ENCODE data around the gene BTBD6. TPM values are rescaled to one million over a fixed set of nuclear protein-coding genes. Genes with fewer than 3 reads are reported as not detected.

The BTBD6 gene
- total and polyA plus RNA-seq, 2 experiments from 2014 or later = 42.2 to 47.5 TPM

DNA sequence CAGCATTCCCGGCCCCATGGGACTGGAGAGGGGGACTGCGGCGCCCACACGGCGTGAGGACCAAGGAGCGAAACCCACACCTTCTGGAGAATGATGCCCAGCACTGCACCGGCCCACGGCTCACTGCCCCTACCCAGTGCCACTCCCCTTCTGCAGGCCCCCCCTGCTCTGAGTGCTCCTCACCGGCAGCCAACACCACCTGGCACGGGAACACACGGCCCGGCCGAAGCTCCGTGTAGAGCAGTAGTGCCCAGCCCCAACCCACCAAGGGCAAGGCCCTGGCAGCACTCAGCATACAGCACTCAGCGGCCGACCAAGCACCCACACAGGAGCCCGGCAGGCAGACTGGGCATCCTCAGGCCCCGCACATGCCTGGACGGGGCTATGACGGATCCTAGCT is 13.4 kb downstream of the BTBD6 start:
- Histone ChIP-seq H3K36me3 (replicated peaks; ENCODE audit: insufficient read depth, low read depth) (no peaks in the 10 kb centered on the region), H2AFZ (no peak overlapping the region), H3K4me1 (ENCODE audit: insufficient read depth) (no peaks in the 10 kb centered on the region), H3K27me3 (no peaks in the 10 kb centered on the region), H4K20me1 (ENCODE audit: insufficient read depth, poor library complexity, severe bottlenecking) (no peaks in the 10 kb centered on the region), H3K9me2 (replicated peaks; ENCODE audit: insufficient read depth) (no peaks in the 10 kb centered on the region), H3K27ac (no peak overlapping the region), H3K4me3 (no peak overlapping the region), H3K4me2 (no peak overlapping the region), H3K9me3 (ENCODE audit: low read depth) (no peaks in the 10 kb centered on the region), H3K79me2 (no peaks in the 10 kb centered on the region)
- 100% methylated on average over 15 of the region's 20 CpGs for WGBS (ENCODE audit: low lambda C conversion rate, missing lambda C conversion rate)
- no peak for DNase-seq (ENCODE audit: low spot score)
- TF ChIP-seq EZH2phosphoT487 (IDR thresholded peaks at IDR 0.05; ENCODE audit: low read depth, severe bottlenecking, unreplicated experiment) (no peak), EZH2 (IDR thresholded peaks at IDR 0.05; ENCODE audit: borderline replicate concordance) (no peak)
- TF ChIP-seq, protein P1, sequence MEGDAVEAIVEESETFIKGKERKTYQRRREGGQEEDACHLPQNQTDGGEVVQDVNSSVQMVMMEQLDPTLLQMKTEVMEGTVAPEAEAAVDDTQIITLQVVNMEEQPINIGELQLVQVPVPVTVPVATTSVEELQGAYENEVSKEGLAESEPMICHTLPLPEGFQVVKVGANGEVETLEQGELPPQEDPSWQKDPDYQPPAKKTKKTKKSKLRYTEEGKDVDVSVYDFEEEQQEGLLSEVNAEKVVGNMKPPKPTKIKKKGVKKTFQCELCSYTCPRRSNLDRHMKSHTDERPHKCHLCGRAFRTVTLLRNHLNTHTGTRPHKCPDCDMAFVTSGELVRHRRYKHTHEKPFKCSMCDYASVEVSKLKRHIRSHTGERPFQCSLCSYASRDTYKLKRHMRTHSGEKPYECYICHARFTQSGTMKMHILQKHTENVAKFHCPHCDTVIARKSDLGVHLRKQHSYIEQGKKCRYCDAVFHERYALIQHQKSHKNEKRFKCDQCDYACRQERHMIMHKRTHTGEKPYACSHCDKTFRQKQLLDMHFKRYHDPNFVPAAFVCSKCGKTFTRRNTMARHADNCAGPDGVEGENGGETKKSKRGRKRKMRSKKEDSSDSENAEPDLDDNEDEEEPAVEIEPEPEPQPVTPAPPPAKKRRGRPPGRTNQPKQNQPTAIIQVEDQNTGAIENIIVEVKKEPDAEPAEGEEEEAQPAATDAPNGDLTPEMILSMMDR (IDR thresholded peaks at IDR 0.05; ENCODE audit: poor library complexity) = no peak

DNA sequence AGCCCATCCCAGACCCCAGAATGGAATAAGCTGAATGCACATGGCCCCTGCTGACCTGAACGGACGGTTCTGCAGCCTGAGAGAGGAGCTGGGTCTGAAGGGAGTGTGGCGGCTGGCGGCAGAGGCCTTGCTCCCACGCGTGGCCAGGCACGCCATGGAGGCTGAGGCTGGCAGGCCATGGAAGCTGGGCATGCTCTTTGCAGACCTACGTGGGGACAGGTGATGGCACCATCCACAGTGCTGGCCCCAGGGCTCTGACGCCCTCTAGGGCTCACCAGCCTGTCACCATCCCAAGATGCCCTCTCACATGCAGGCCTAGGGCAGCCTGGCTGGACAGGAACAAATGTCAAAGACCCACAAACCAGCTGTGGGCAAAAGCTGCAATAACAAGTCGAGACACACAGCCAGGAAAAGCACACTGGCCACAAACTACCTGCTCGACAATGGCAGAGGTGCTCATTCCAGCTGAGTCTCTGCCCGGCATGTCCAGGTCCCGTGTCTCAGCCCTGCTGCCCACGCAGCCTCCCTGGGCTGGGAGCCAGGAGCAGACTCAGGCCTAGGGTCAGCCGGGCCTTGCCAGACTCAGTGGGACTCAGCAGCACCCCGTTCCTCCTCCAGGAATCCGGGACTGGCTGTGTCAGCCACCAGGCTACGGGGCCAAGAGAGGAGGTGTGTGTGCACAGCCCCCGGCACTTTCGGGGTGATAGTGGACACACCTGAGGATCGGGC is 19.7 kb downstream of the BTBD6 start:
- 95% methylated on average over 21 of the region's 21 CpGs for WGBS (ENCODE audit: low lambda C conversion rate, missing lambda C conversion rate)
- no peaks in the 10 kb centered on the region for H3K36me3 ChIP-seq (replicated peaks; ENCODE audit: insufficient read depth, low read depth)
- no peaks in the 10 kb centered on the region for H3K4me1 ChIP-seq (ENCODE audit: insufficient read depth)
- no peak overlapping the region for H2AFZ ChIP-seq
- no peak overlapping the region for H3K4me2 ChIP-seq
- H3K9me2 ChIP-seq (replicated peaks; ENCODE audit: insufficient read depth) = no peaks in the 10 kb centered on the region
- H3K4me3 ChIP-seq = no peak overlapping the region
- no peak for TF ChIP-seq EZH2phosphoT487 (IDR thresholded peaks at IDR 0.05; ENCODE audit: low read depth, severe bottlenecking, unreplicated experiment)
- TF ChIP-seq, protein P1 (IDR thresholded peaks at IDR 0.05; ENCODE audit: poor library complexity) = no peak
- TF ChIP-seq EZH2 (IDR thresholded peaks at IDR 0.05; ENCODE audit: borderline replicate concordance) = no peak
- H3K9me3 ChIP-seq (ENCODE audit: low read depth) = no peaks in the 10 kb centered on the region
- H3K79me2 ChIP-seq = peaks cover 12% of the 10 kb centered on the region
- DNase-seq (ENCODE audit: low spot score) = no peak
- no peaks in the 10 kb centered on the region for H3K27me3 ChIP-seq
- H4K20me1 ChIP-seq (ENCODE audit: insufficient read depth, poor library complexity, severe bottlenecking) = no peaks in the 10 kb centered on the region
- H3K27ac ChIP-seq = no peak overlapping the region

DNA sequence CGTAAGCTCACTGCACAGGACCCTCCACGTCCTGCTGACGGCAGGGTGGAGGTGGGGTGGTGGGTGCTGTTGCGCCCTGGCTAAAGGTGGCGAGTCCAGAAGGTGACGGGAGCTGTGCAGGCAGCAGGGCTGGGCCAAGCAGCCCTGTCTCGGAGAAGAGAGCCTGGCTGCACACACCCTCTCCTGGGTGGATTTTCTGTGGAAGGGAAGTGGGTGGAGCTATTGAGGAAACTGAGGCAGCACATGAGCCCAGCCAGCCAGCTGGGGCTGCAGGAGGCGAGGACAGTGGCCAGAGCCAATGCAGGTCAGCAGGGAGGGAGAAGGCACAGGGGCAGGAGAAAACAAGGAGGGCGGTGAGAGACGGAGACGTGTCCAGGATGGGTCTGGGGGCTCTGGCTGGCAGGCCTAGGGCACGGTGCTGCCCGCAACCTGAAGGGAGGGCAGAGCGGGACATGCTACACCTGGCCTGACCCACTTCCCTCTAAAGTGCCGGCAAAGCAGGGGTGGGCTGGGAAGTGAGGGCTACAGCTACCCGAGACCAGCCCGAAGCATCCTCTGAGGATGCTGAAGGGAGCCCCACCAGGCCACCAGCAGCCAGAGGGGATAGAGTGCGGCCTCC is 20.5 kb downstream of the BTBD6 start:
- Histone ChIP-seq H2AFZ (no peak overlapping the region), H3K4me1 (ENCODE audit: insufficient read depth) (no peaks in the 10 kb centered on the region), H3K36me3 (replicated peaks; ENCODE audit: insufficient read depth, low read depth) (no peaks in the 10 kb centered on the region), H4K20me1 (ENCODE audit: insufficient read depth, poor library complexity, severe bottlenecking) (no peaks in the 10 kb centered on the region), H3K27ac (no peak overlapping the region), H3K9me2 (replicated peaks; ENCODE audit: insufficient read depth) (no peaks in the 10 kb centered on the region), H3K9me3 (ENCODE audit: low read depth) (no peaks in the 10 kb centered on the region), H3K4me3 (no peak overlapping the region), H3K79me2 (peaks cover 15% of the 10 kb centered on the region), H3K27me3 (no peaks in the 10 kb centered on the region), H3K4me2 (no peak overlapping the region)
- TF ChIP-seq EZH2 (IDR thresholded peaks at IDR 0.05; ENCODE audit: borderline replicate concordance) (no peak), EZH2phosphoT487 (IDR thresholded peaks at IDR 0.05; ENCODE audit: low read depth, severe bottlenecking, unreplicated experiment) (no peak)
- TF ChIP-seq, protein P1 (IDR thresholded peaks at IDR 0.05; ENCODE audit: poor library complexity) = no peak
- 93% methylated on average over 18 of the region's 18 CpGs for WGBS (ENCODE audit: low lambda C conversion rate, missing lambda C conversion rate)
- DNase-seq (ENCODE audit: low spot score) = no peak
